OCI-LY7 (cell line): ENCODE measurements around the gene PDE11A. TPM values are rescaled to one million over a fixed set of nuclear protein-coding genes. Genes with fewer than 3 reads are reported as not detected.

ENCODE experiments used
- BruUV-seq: library from RNA; stranded (reverse); fragments of 400-500 nt; replicated peaks from 2 replicates; lab custom pipeline; 2021; lab: Mats Ljungman, UMichigan
- CTCF ChIA-PET: fragments of 300-600 bp; sonication (Branson Sonifier 250); formaldehyde crosslinking; loops from one replicate; lab custom pipeline; 2022; ENCODE audit warnings: antibody characterized with exemption; ENCODE audit not compliant: unreplicated experiment; lab: Charles Lee
- POLR2A ChIA-PET: fragments of 300-600 bp; sonication (Branson Sonifier 250); formaldehyde crosslinking; loops from one replicate; lab custom pipeline; 2022; ENCODE audit warnings: antibody characterized with exemption; lab: Charles Lee
- DNase-seq: peaks from one replicate; pipeline ENCODE4 v3.0.0-alpha.2; 2015; ENCODE audit warnings: low spot score
- H2AFZ ChIP-seq: fragments of 200-600 bp; sonication (generic), shearing (Covaris generic); 2 replicates; pipeline ENCODE4 v1.6.1; 2014; ENCODE audit warnings: mild to moderate bottlenecking, antibody characterized with exemption, low read length, moderate library complexity
- H3K27ac ChIP-seq: fragments of 200-600 bp; sonication (generic); 2 replicates; pipeline ENCODE4 v1.5.1; 2014; ENCODE audit warnings: mixed run types, low read depth, mild to moderate bottlenecking, moderate library complexity, low read length, inconsistent platforms; ENCODE audit not compliant: poor library complexity, severe bottlenecking
- H3K36me3 ChIP-seq: fragments of 200-600 bp; sonication (generic); 2 replicates; pipeline ENCODE4 v1.6.1; 2014; ENCODE audit warnings: mild to moderate bottlenecking, antibody characterized with exemption, low read length, moderate library complexity, mixed read lengths; ENCODE audit not compliant: insufficient read depth
- H3K4me1 ChIP-seq: fragments of 200-600 bp; sonication (generic); 2 replicates; pipeline ENCODE4 v1.5.1; 2014; ENCODE audit warnings: mild to moderate bottlenecking, low read length; ENCODE audit not compliant: insufficient read depth, poor library complexity, severe bottlenecking
- H3K4me2 ChIP-seq: fragments of 200-600 bp; sonication (generic); 2 replicates; pipeline ENCODE4 v1.6.1; 2014; ENCODE audit warnings: mild to moderate bottlenecking, low read length
- H3K4me3 ChIP-seq: fragments of 200-600 bp; sonication (generic); 2 replicates; pipeline ENCODE4 v1.5.1; 2014; ENCODE audit warnings: mild to moderate bottlenecking, low read depth, low read length; ENCODE audit not compliant: poor library complexity, severe bottlenecking
- H3K79me2 ChIP-seq: fragments of 200-600 bp; sonication (generic); 2 replicates; pipeline ENCODE4 v1.6.1; 2016; ENCODE audit warnings: low read depth, mild to moderate bottlenecking, low read length, moderate library complexity, mixed read lengths; ENCODE audit not compliant: insufficient read depth
- H3K9me2 ChIP-seq: fragments of 200-600 bp; sonication (generic); 2 replicates; pipeline ENCODE4 v1.6.1; 2016; ENCODE audit warnings: mild to moderate bottlenecking, low read length, mixed read lengths; ENCODE audit not compliant: insufficient read depth
- H3K9me3 ChIP-seq: fragments of 200-600 bp; sonication (generic); 2 replicates; pipeline ENCODE4 v1.6.1; 2014; ENCODE audit warnings: mild to moderate bottlenecking, mixed run types, low read length, mixed read lengths
- H4K20me1 ChIP-seq: fragments of 200-600 bp; sonication (generic); 2 replicates; pipeline ENCODE4 v1.6.1; 2014; ENCODE audit warnings: mild to moderate bottlenecking, antibody characterized with exemption, low read length, moderate library complexity, mixed read lengths; ENCODE audit not compliant: insufficient read depth
- EZH2phosphoT487 ChIP-seq: fragments of 200-600 bp; sonication (generic); IDR thresholded peaks from 2 replicates; pipeline ENCODE4 v1.6.1; 2018; ENCODE audit warnings: low read depth, borderline replicate concordance, mild to moderate bottlenecking, mixed run types, antibody characterized with exemption, low read length, moderate library complexity, mixed read lengths
- intact Hi-C: fragments of 100-400 bp; cut with micrococcal nuclease; formaldehyde crosslinking; loops from one replicate; pipeline ENCODE4 v1.10.0; 2022; ENCODE audit not compliant: unreplicated experiment
- total RNA-seq, 2 experiments: library from RNA; depleted of rRNA in 1 of 2; stranded (reverse); fragments of >200 nt in 1 of 2; shearing (Covaris generic) in 1 of 2; gene quantifications; 2 replicates each; pipeline ENCODE4 v1.2.3, GENCODE V29; 2014 to 2022
- TF ChIP-seq, protein P1 (sequence below): fragments of 200-600 bp; sonication (generic); conservative IDR thresholded peaks from 2 replicates; pipeline ENCODE4 v1.5.1; 2014; ENCODE audit warnings: mild to moderate bottlenecking, antibody characterized with exemption, low read length, moderate library complexity, mixed read lengths

The PDE11A gene
- total RNA-seq, 2 experiments from 2014 or later: 0.03 TPM; not detected in 1

DNA sequence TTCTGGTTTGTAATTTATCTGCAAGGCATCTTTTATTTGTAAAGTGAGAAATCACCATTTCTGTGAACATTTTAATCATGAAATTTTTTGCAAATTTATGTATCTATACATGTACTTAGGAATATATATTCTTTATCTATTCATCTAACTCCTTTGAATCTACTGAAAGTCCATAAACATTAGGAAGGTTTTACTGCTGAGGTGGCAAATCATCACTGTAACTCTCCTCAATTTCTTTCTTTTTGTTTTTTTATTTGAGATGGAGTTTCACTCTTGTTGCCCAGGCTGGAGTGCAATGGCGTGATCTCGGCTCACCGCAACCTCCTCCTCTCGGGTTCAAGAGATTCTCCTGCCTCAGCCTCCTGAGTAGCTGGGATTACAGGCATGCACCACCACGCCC lies 383.7 kb downstream of the PDE11A start:
- no peak for DNase-seq
- Histone ChIP-seq H3K4me3 (no peak overlapping the region), H4K20me1 (no peaks in the 10 kb centered on the region), H3K4me2 (no peak overlapping the region), H3K27ac (no peak overlapping the region), H3K9me2 (no peaks in the 10 kb centered on the region), H3K36me3 (no peaks in the 10 kb centered on the region), H3K79me2 (no peaks in the 10 kb centered on the region), H3K4me1 (no peaks in the 10 kb centered on the region), H3K9me3 (no peaks in the 10 kb centered on the region), H2AFZ (no peak overlapping the region)
- no TSS peak for BruUV-seq
- POLR2A ChIA-PET: no interaction called here
- no peak for TF ChIP-seq EZH2phosphoT487
- TF ChIP-seq, protein P1, sequence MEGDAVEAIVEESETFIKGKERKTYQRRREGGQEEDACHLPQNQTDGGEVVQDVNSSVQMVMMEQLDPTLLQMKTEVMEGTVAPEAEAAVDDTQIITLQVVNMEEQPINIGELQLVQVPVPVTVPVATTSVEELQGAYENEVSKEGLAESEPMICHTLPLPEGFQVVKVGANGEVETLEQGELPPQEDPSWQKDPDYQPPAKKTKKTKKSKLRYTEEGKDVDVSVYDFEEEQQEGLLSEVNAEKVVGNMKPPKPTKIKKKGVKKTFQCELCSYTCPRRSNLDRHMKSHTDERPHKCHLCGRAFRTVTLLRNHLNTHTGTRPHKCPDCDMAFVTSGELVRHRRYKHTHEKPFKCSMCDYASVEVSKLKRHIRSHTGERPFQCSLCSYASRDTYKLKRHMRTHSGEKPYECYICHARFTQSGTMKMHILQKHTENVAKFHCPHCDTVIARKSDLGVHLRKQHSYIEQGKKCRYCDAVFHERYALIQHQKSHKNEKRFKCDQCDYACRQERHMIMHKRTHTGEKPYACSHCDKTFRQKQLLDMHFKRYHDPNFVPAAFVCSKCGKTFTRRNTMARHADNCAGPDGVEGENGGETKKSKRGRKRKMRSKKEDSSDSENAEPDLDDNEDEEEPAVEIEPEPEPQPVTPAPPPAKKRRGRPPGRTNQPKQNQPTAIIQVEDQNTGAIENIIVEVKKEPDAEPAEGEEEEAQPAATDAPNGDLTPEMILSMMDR: no peak
- CTCF ChIA-PET: no interaction called here
- intact Hi-C loops: no loop called here

DNA sequence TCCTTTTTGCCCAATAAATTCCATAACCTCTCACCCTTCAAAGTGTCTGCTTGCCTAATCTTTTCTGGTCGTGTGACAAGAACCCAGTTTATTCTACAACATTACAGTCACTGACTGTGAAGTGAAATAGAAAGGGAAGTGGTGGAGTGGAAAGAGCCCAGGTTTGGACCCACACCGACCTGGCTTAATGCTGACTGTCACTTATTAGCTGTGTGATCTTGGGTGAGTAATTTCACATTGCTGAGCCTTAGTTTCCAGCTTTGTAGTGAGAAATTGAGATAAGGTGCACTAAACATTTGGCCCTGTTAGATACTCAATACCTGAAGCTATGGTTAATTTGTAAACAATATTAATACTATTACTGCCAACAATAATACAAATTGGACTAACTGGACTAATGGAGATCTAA lies 388.9 kb downstream of the PDE11A start:
- Histone ChIP-seq H3K4me3 (no peak overlapping the region), H2AFZ (no peak overlapping the region), H3K27ac (no peak overlapping the region), H3K9me3 (no peaks in the 10 kb centered on the region), H3K79me2 (no peaks in the 10 kb centered on the region), H3K4me1 (no peaks in the 10 kb centered on the region), H3K36me3 (no peaks in the 10 kb centered on the region), H4K20me1 (no peaks in the 10 kb centered on the region), H3K4me2 (no peak overlapping the region), H3K9me2 (no peaks in the 10 kb centered on the region)
- intact Hi-C loops: no loop called here
- no peak for DNase-seq
- CTCF ChIA-PET: no interaction called here
- TF ChIP-seq EZH2phosphoT487: no peak
- TF ChIP-seq, protein P1: no peak
- no TSS peak for BruUV-seq
- POLR2A ChIA-PET: no interaction called here

DNA sequence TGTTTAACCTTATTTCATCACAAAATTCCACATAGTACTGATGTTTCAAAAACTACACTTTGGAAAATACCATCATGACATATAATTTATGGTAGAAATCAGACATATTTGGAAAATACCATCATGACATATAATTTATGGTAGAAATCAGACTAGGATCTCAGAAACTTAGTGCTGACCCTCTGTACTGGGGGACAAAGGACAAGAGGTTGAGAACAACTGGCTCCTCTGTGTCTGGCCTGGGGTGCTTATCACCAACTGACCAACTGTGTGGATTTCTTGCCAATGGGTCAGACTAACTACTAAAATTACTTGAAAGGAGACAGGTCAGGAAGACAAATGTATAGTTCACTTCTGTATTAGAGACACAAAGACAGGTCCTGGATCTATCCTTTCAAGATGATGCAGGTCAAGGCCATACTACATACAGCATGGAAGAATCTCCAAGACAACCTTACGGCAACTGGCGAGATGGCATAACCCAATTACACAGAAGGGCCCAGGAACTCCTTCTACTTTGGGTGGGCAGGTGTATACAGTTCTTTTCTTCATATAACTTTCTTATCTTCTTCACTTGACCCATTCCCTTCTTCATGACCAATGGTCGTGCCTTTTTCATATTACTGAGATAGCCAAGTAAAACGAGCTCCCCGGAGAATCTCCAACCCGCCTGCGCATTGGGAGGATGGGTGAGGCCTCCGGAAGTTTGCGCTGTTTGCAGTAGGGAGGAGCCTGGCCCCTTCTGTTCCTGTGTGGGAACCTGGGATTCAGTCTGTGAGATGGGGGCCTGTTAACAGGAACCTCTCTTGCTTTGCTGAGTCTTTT lies 389.5 kb downstream of the PDE11A start:
- Histone ChIP-seq H3K9me2 (no peaks in the 10 kb centered on the region), H3K36me3 (no peaks in the 10 kb centered on the region), H2AFZ (no peak overlapping the region), H4K20me1 (no peaks in the 10 kb centered on the region), H3K4me2 (no peak overlapping the region), H3K4me3 (no peak overlapping the region), H3K9me3 (no peaks in the 10 kb centered on the region), H3K4me1 (no peaks in the 10 kb centered on the region), H3K27ac (no peak overlapping the region), H3K79me2 (no peaks in the 10 kb centered on the region)
- no TSS peak for BruUV-seq
- ChIA-PET POLR2A (no interaction called here), CTCF (no interaction called here)
- TF ChIP-seq EZH2phosphoT487: no peak
- TF ChIP-seq, protein P1: no peak
- DNase-seq: no peak
- intact Hi-C loops: no loop called here
